CD4-positive, alpha-beta T cell treated with Interferon gamma for 1 hour (primary cell): Measurements from ENCODE around the gene KRTAP20-2.

Source experiments
- DNase-seq: peaks from one replicate; pipeline ENCODE4 v3.0.0-alpha.2; 2020

KRTAP20-2 gene

GRCh38 chr21:30676737-30677136, 41.7 kb downstream of the KRTAP20-2 start:
- DNase-seq: no peak

GRCh38 chr21:30680586-30680985, 45.6 kb downstream of the KRTAP20-2 start:
- DNase-seq: no peak

DNA sequence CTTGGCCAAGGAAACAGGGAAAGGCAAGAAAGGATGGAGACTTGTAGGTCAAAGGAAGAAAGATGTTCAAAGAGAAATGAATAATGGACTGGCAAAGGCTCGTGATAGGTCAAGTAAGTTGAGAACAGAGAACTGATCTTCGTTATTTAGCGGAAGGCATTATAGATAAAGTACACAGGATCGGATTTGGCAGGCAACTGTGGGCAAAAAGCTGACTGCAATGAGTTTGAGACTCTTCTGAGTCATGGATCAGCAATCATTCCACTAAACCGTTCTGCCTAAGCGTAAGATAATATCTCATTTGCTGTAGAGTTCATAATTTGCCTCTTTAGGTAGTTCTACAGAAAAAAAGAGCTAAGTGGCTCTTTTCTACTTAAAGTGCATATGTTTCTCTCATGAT, 49.5 kb downstream of the KRTAP20-2 start:
- no peak for DNase-seq
